ENCODE data around the gene RGS10. TPM values are rescaled to one million over a fixed set of nuclear protein-coding genes. Genes with fewer than 3 reads are reported as not detected.

The RGS10 gene
- total RNA-seq, 2 donors from 2014 or later = 17.8 to 23.6 TPM

DNA sequence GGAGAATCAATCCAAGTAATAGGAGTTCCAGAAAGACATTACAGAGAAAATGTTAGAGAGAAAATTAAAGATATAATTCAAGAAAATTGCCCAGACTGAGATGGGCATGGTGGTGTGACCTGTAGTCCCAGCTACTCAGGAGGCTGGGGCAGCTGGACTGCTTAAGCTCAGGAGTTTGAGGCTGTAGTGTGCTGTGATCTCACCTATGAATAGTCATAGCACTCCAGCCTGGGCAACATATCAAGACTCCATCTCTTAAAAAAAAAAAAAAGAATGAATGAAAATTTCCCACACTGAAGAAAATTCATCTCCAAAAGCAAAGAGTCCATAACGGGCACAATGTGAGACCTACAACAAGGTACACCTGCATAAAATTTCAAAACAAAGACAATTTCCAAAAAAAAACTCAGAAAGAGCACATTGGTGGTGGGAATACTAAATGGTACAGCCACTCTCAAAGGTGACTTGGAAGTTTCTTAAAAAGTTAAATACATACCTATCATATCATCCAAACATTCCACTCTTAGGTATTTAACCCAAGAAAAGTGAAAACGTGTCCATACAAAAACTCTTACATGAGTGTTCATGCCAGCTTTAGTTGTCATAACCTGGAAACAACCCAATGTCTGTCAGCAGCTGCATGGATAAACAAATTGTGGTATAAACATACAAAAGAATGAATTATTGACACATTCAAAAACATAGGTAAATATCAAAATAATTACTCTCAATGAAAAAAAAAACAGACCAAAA is 6.9 kb upstream of the RGS10 start:
- H3K27ac ChIP-seq = no peak overlapping the region
- H3K27me3 ChIP-seq = no peaks in the 10 kb centered on the region
- H3K4me3 ChIP-seq = no peak overlapping the region
- no peak overlapping the region for H3K9ac ChIP-seq (ENCODE audit: low read depth in 2 of 2, low read length in 2 of 2)
- no peak for DNase-seq
- no peaks in the 10 kb centered on the region for H3K4me1 ChIP-seq
- H3K36me3 ChIP-seq = no peaks in the 10 kb centered on the region
- no peaks in the 10 kb centered on the region for H3K9me3 ChIP-seq
- intact Hi-C loops (cut with DNase I) = no loop called here
- TF ChIP-seq, protein P1, sequence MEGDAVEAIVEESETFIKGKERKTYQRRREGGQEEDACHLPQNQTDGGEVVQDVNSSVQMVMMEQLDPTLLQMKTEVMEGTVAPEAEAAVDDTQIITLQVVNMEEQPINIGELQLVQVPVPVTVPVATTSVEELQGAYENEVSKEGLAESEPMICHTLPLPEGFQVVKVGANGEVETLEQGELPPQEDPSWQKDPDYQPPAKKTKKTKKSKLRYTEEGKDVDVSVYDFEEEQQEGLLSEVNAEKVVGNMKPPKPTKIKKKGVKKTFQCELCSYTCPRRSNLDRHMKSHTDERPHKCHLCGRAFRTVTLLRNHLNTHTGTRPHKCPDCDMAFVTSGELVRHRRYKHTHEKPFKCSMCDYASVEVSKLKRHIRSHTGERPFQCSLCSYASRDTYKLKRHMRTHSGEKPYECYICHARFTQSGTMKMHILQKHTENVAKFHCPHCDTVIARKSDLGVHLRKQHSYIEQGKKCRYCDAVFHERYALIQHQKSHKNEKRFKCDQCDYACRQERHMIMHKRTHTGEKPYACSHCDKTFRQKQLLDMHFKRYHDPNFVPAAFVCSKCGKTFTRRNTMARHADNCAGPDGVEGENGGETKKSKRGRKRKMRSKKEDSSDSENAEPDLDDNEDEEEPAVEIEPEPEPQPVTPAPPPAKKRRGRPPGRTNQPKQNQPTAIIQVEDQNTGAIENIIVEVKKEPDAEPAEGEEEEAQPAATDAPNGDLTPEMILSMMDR (IDR thresholded peaks at IDR 0.05) = no peak

DNA sequence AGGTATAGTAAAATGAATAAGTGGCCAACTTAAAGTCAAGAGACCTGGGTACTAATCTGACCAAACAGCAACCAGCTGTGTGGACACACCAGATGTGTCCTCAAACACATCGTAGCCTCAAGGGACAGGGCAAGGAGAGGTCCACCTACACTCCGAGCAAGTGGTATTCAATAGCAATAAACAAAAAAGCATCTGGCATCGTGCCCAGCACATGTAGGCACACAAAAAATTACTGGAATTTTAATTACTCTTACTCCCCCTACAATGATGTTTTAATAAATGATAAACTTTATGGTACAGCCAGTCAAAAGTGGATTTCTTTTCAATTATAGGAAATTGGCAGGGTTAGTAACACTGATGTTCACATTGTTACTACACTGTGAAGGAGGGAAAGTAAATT is 3.5 kb upstream of the RGS10 start:
- Histone ChIP-seq H3K27me3 (no peaks in the 10 kb centered on the region), H3K9me3 (no peaks in the 10 kb centered on the region), H3K4me3 (no peak overlapping the region), H3K4me1 (peaks cover 5% of the 10 kb centered on the region), H3K9ac (ENCODE audit: low read depth in 2 of 2, low read length in 2 of 2) (no peak overlapping the region), H3K27ac (no peak overlapping the region), H3K36me3 (no peaks in the 10 kb centered on the region)
- TF ChIP-seq, protein P1 (IDR thresholded peaks at IDR 0.05) = no peak
- intact Hi-C loops (cut with DNase I) = no loop called here
- no peak for DNase-seq

DNA sequence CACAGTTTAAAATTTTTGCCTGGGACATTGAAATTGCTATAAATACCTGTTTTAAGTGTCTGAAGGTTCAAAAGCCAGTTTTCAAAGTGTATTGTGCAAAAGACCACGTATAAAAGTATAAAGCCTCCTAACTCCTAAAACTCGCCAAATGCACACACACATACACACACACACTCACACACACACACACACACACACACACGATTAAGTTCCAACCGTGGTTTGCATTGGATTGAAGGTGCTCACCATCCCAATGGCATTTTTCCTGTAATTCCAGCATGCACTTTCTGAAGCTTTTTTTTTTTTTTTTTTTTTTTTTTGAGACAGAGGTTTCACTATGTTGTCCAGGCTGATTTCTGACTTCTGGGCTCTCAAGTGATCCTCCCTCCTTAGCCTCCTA is 2.8 kb upstream of the RGS10 start:
- H3K9me3 ChIP-seq = no peaks in the 10 kb centered on the region
- intact Hi-C loops (cut with DNase I) = no loop called here
- TF ChIP-seq, protein P1 (IDR thresholded peaks at IDR 0.05) = no peak
- H3K27me3 ChIP-seq = no peaks in the 10 kb centered on the region
- no peak overlapping the region for H3K9ac ChIP-seq (ENCODE audit: low read depth in 2 of 2, low read length in 2 of 2)
- no peak overlapping the region for H3K4me3 ChIP-seq
- no peaks in the 10 kb centered on the region for H3K36me3 ChIP-seq
- DNase-seq = no peak
- no peak overlapping the region for H3K27ac ChIP-seq
- H3K4me1 ChIP-seq = peaks cover 5% of the 10 kb centered on the region

DNA sequence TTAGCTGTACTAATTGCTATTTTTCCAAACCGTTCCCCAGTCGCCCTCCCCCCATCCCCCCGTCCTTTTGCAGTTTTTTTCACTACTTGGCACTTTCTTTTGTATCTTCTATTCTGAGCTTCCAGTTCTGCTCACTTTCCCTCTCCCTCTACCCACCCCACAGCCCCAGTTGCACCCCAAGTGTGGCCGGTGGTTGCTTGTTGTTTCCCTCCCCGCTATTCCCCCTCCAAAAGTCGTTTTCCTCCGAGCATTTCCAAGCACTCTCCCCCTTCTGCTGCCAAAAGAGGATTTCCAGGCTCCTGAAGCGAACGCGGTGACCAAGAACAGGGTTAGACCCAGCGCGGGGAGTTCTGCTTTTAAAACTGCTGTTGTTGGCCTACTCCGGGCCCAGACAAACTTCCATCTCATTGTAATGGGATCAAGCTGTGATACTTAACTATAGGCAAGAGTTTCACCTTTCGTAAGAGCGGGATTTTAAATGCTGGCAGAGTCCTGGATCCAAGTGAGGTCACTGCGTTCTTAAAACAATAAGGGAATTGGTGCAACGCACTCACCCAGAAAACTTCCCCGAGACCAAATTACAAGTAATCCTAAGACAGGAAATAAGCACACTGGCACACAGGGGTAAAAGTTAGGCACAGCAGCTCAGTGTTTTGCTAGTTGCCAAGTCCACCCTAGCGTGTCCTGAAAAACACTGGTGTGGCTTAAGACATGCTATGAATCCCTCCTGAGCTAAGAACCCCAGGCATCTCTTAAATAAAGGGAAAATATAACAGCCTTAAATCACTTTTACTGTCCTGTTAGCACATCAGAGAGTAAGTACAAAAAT is 1.5 kb upstream of the RGS10 start:
- peaks cover 11% of the 10 kb centered on the region for H3K4me1 ChIP-seq
- intact Hi-C loops (cut with DNase I) = no loop called here
- peak overlapping the region; percentile 90 for H3K27ac ChIP-seq
- TF ChIP-seq, protein P1 (IDR thresholded peaks at IDR 0.05) = no peak
- H3K9me3 ChIP-seq = no peaks in the 10 kb centered on the region
- H3K4me3 ChIP-seq = peak overlapping the region; percentile 79
- no peaks in the 10 kb centered on the region for H3K27me3 ChIP-seq
- no peak overlapping the region for H3K9ac ChIP-seq (ENCODE audit: low read depth in 2 of 2, low read length in 2 of 2)
- peak; percentile 27 for DNase-seq
- no peaks in the 10 kb centered on the region for H3K36me3 ChIP-seq

DNA sequence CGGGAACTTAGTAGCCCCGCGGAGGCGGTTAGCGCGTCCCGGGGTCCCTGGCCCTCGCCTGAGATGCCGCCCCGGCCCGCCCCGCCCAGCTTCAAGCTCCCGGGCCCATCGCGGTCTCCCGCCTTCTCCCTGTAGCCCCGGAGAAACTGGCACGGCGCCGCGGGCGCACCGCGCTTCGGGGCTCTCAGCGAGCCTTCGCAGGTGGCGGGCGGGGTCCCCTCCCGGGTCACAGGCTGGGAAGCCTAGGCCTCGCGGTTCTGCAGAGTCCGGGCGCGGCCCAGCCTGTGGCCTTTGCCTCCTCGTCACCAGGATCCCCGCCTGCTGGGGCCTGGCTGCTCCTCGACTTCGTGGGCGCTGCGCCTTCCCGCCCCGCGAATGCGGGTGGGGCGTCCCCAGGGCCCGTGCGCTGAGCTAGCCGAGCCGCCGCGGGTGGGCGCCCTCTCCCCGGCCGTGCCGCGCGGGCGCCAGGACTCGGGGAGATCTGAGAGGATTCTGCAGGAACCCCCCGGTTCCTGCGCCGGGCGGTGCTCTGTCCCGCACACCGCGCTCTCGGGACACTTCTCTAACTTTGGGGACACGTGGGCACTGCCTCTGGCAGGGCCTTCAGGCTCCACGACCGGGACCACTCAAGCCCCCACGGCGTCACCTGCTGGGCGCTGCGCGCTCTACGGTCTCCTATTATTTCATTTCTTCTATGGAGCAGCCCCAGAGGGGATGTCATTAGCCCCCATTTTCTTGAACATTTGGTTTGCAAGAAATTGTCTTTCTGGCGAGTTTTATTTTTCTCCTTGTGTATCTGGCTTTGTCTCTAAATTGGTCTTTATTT is 682 bp upstream of the RGS10 start:
- peaks cover 18% of the 10 kb centered on the region for H3K4me1 ChIP-seq
- H3K4me3 ChIP-seq = peak overlapping the region; percentile 79
- intact Hi-C loops (cut with DNase I) = no loop called here
- no peaks in the 10 kb centered on the region for H3K9me3 ChIP-seq
- peak; percentile 74 for DNase-seq
- peak overlapping the region; percentile 15 to 70 for H3K9ac ChIP-seq (ENCODE audit: low read depth in 2 of 2, low read length in 2 of 2)
- H3K27me3 ChIP-seq = no peaks in the 10 kb centered on the region
- H3K36me3 ChIP-seq = no peaks in the 10 kb centered on the region
- TF ChIP-seq, protein P1 (IDR thresholded peaks at IDR 0.05) = peak; percentile 55
- peak overlapping the region; percentile 90 for H3K27ac ChIP-seq

Measured in colonic mucosa (tissue), 4 donors.